SU-DHL-6 (cell line): ENCODE data around the gene PDE2A.

ENCODE experiments used
- H2AFZ ChIP-seq: fragments of 200-600 bp; sonication (generic); 2 replicates; pipeline ENCODE4 v1.6.1; 2014; ENCODE audit warnings: low read depth, mild to moderate bottlenecking, moderate library complexity, mixed read lengths, antibody characterized with exemption, low read length; ENCODE audit not compliant: severe bottlenecking
- H3F3A ChIP-seq: fragments of 200-600 bp; shearing (Covaris generic); 2 replicates; pipeline ENCODE4 v1.6.0; 2016; ENCODE audit warnings: antibody characterized with exemption, mild to moderate bottlenecking; ENCODE audit not compliant: insufficient read depth
- H3K27ac ChIP-seq: fragments of 200-600 bp; sonication (generic); 2 replicates; pipeline ENCODE4 v1.5.1; 2016; ENCODE audit warnings: low read depth, mild to moderate bottlenecking, low read length, moderate library complexity, mixed read lengths
- H3K27me3 ChIP-seq: fragments of 200-600 bp; sonication (generic), shearing (Covaris generic); 2 replicates; pipeline ENCODE4 v1.6.0; 2014; ENCODE audit warnings: mild to moderate bottlenecking, low read length
- H3K36me3 ChIP-seq: fragments of 200-600 bp; sonication (generic); 2 replicates; pipeline ENCODE4 v1.6.1; 2014; ENCODE audit warnings: mild to moderate bottlenecking, low read length, mixed read lengths
- H3K4me2 ChIP-seq: fragments of 300-600, 200-600 bp; shearing (Covaris generic), sonication (generic); 2 replicates; pipeline ENCODE4 v1.6.0; 2014; ENCODE audit warnings: low read length, low read depth, mild to moderate bottlenecking; ENCODE audit not compliant: poor library complexity, severe bottlenecking
- H3K4me3 ChIP-seq: fragments of 200-600 bp; sonication (generic); 2 replicates; pipeline ENCODE4 v1.5.1; 2014; ENCODE audit warnings: antibody characterized with exemption, low read length, mild to moderate bottlenecking, mixed read lengths; ENCODE audit not compliant: insufficient read depth, poor library complexity, severe bottlenecking
- H3K79me2 ChIP-seq: fragments of 200-600 bp; sonication (generic); 2 replicates; pipeline ENCODE4 v1.6.1; 2014; ENCODE audit warnings: mild to moderate bottlenecking, low read length, moderate library complexity; ENCODE audit not compliant: insufficient read depth
- H3K9ac ChIP-seq: fragments of 200-600 bp; sonication (generic); 2 replicates; pipeline ENCODE4 v1.7.0; 2014; ENCODE audit warnings: mild to moderate bottlenecking, low read length
- H3K9me2 ChIP-seq: fragments of 200-600 bp; sonication (generic); replicated peaks from 2 replicates; pipeline ENCODE4 v1.6.1; 2014; ENCODE audit warnings: low read length; ENCODE audit not compliant: insufficient read depth
- H3K9me3 ChIP-seq: fragments of 200-600 bp; sonication (generic); 2 replicates; pipeline ENCODE4 v1.6.1; 2014; ENCODE audit warnings: low read length, mixed read lengths; ENCODE audit not compliant: insufficient read depth
- H4K20me1 ChIP-seq: fragments of 200-600 bp; sonication (generic); 2 replicates; pipeline ENCODE4 v1.6.1; 2014; ENCODE audit warnings: low read depth, mild to moderate bottlenecking, antibody characterized with exemption, low read length, moderate library complexity, mixed read lengths
- CTCF ChIP-seq: fragments of 200-600 bp; sonication (generic); IDR thresholded peaks from one replicate; pipeline ENCODE4 v1.5.1; 2017; ENCODE audit warnings: antibody characterized with exemption, mild to moderate bottlenecking, low read length, moderate library complexity; ENCODE audit not compliant: insufficient read depth, poor library complexity, severe bottlenecking
- EZH2phosphoT487 ChIP-seq: fragments of 200-600 bp; sonication (generic), shearing (Covaris generic); conservative IDR thresholded peaks from 2 replicates; pipeline ENCODE4 v1.6.1; 2018; ENCODE audit warnings: mild to moderate bottlenecking, antibody characterized with exemption, low read length, moderate library complexity, mixed read lengths

PDE2A gene

DNA sequence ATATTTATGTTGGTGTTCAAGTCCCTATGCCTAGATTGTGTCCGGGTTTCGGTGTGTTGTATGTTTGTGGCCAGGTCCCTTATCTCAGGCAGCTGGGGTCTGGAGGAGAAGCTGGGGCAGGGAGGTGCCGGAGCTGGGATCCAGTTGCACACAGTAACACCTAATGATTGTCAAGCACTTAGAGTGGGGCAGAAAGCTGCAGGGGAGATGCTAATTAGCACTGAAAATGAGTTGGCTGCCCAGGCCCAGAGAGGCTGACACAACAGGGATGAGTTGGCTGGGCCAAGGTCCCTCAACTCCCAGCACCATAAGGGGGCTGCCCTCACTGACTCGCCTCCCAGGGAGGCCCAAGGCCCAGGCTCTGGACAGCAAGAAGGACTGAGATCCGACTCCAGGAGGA, 12.2 kb downstream of the PDE2A start:
- Histone ChIP-seq H2AFZ (no peak overlapping the region), H3K9me3 (no peaks in the 10 kb centered on the region), H3K4me2 (no peak overlapping the region), H3K4me3 (no peak overlapping the region), H3K36me3 (no peaks in the 10 kb centered on the region), H3K9ac (no peak overlapping the region), H3K79me2 (no peaks in the 10 kb centered on the region), H3K9me2 (no peaks in the 10 kb centered on the region), H3K27me3 (no peaks in the 10 kb centered on the region), H3F3A (no peaks in the 10 kb centered on the region), H4K20me1 (no peaks in the 10 kb centered on the region), H3K27ac (no peak overlapping the region)
- TF ChIP-seq EZH2phosphoT487 (no peak), CTCF (no peak)

- H2AFZ ChIP-seq: no peak overlapping the region
- no peaks in the 10 kb centered on the region for H3K27me3 ChIP-seq
- no peaks in the 10 kb centered on the region for H3K9me3 ChIP-seq
- no peak overlapping the region for H3K4me3 ChIP-seq
- no peaks in the 10 kb centered on the region for H3F3A ChIP-seq
- no peak overlapping the region for H3K9ac ChIP-seq
- no peak overlapping the region for H3K4me2 ChIP-seq
- TF ChIP-seq CTCF (no peak), EZH2phosphoT487 (no peak)
- no peaks in the 10 kb centered on the region for H3K9me2 ChIP-seq
- H3K36me3 ChIP-seq: no peaks in the 10 kb centered on the region
- no peak overlapping the region for H3K27ac ChIP-seq
- no peaks in the 10 kb centered on the region for H4K20me1 ChIP-seq
- no peaks in the 10 kb centered on the region for H3K79me2 ChIP-seq
These were observed 12.7 kb downstream of the PDE2A start for GRCh38 chr11:72661486-72661885.

GRCh38 chr11:72658989-72659640, 15.1 kb downstream of the PDE2A start:
- no peaks in the 10 kb centered on the region for H3K36me3 ChIP-seq
- H4K20me1 ChIP-seq: no peaks in the 10 kb centered on the region
- H3K27me3 ChIP-seq: no peaks in the 10 kb centered on the region
- H3K27ac ChIP-seq: no peak overlapping the region
- H3K9me2 ChIP-seq: no peaks in the 10 kb centered on the region
- no peaks in the 10 kb centered on the region for H3K79me2 ChIP-seq
- H3K4me3 ChIP-seq: no peak overlapping the region
- no peak overlapping the region for H3K9ac ChIP-seq
- H2AFZ ChIP-seq: no peak overlapping the region
- no peaks in the 10 kb centered on the region for H3K9me3 ChIP-seq
- no peak for TF ChIP-seq EZH2phosphoT487
- no peak for TF ChIP-seq CTCF
- no peak overlapping the region for H3K4me2 ChIP-seq
- H3F3A ChIP-seq: no peaks in the 10 kb centered on the region
